ENCODE data around the gene TMCO4.

Gene TMCO4

GRCh38 chr1:19704247-19705113 is 95.2 kb downstream of the TMCO4 start:
- TF ChIP-seq CTCF (IDR thresholded peaks at IDR 0.05; ENCODE audit: poor library complexity, severe bottlenecking): peak; percentile 91
- ATAC-seq (ENCODE audit: low read depth) (peak; percentile 88), DNase-seq (ENCODE audit: low spot score) (no peak)
- H3K27me3 ChIP-seq (ENCODE audit: insufficient read depth, poor library complexity, severe bottlenecking): no peaks in the 10 kb centered on the region
- H3K9me3 ChIP-seq (ENCODE audit: severe bottlenecking): no peaks in the 10 kb centered on the region
- no peak overlapping the region for H3K4me3 ChIP-seq (ENCODE audit: severe bottlenecking)
- no peak overlapping the region for H3K27ac ChIP-seq (ENCODE audit: poor library complexity, severe bottlenecking)
- no peaks in the 10 kb centered on the region for H3K4me1 ChIP-seq (ENCODE audit: insufficient read depth, poor library complexity, severe bottlenecking)
- no peaks in the 10 kb centered on the region for H3K36me3 ChIP-seq (ENCODE audit: low read depth)

GRCh38 chr1:19703280-19703679 is 96.4 kb downstream of the TMCO4 start:
- no peak overlapping the region for H3K27ac ChIP-seq (ENCODE audit: poor library complexity, severe bottlenecking)
- no peaks in the 10 kb centered on the region for H3K9me3 ChIP-seq (ENCODE audit: severe bottlenecking)
- no peak for TF ChIP-seq CTCF (IDR thresholded peaks at IDR 0.05; ENCODE audit: poor library complexity, severe bottlenecking)
- ATAC-seq (ENCODE audit: low read depth) (no peak), DNase-seq (ENCODE audit: low spot score) (no peak)
- no peaks in the 10 kb centered on the region for H3K36me3 ChIP-seq (ENCODE audit: low read depth)
- no peaks in the 10 kb centered on the region for H3K27me3 ChIP-seq (ENCODE audit: insufficient read depth, poor library complexity, severe bottlenecking)
- no peaks in the 10 kb centered on the region for H3K4me1 ChIP-seq (ENCODE audit: insufficient read depth, poor library complexity, severe bottlenecking)
- no peak overlapping the region for H3K4me3 ChIP-seq (ENCODE audit: severe bottlenecking)

- ATAC-seq (ENCODE audit: low read depth): no peak
- TF ChIP-seq CTCF (IDR thresholded peaks at IDR 0.05; ENCODE audit: poor library complexity, severe bottlenecking): no peak
- Histone ChIP-seq H3K9me3 (ENCODE audit: severe bottlenecking) (no peaks in the 10 kb centered on the region), H3K4me1 (ENCODE audit: insufficient read depth, poor library complexity, severe bottlenecking) (no peaks in the 10 kb centered on the region), H3K36me3 (ENCODE audit: low read depth) (no peaks in the 10 kb centered on the region), H3K27ac (ENCODE audit: poor library complexity, severe bottlenecking) (no peak overlapping the region), H3K27me3 (ENCODE audit: insufficient read depth, poor library complexity, severe bottlenecking) (no peaks in the 10 kb centered on the region), H3K4me3 (ENCODE audit: severe bottlenecking) (no peak overlapping the region)
- no peak for DNase-seq (ENCODE audit: low spot score)
Measured at GRCh38 chr1:19700079-19700777, 99.5 kb downstream of the TMCO4 start.

GRCh38 chr1:19698181-19698580 is 101.5 kb downstream of the TMCO4 start:
- ATAC-seq (ENCODE audit: low read depth): no peak
- H3K27me3 ChIP-seq (ENCODE audit: insufficient read depth, poor library complexity, severe bottlenecking): no peaks in the 10 kb centered on the region
- no peak overlapping the region for H3K4me3 ChIP-seq (ENCODE audit: severe bottlenecking)
- no peak overlapping the region for H3K27ac ChIP-seq (ENCODE audit: poor library complexity, severe bottlenecking)
- H3K9me3 ChIP-seq (ENCODE audit: severe bottlenecking): no peaks in the 10 kb centered on the region
- H3K4me1 ChIP-seq (ENCODE audit: insufficient read depth, poor library complexity, severe bottlenecking): no peaks in the 10 kb centered on the region
- no peak for TF ChIP-seq CTCF (IDR thresholded peaks at IDR 0.05; ENCODE audit: poor library complexity, severe bottlenecking)
- H3K36me3 ChIP-seq (ENCODE audit: low read depth): no peaks in the 10 kb centered on the region
- DNase-seq (ENCODE audit: low spot score): no peak

Measured in RWPE2 (cell line).